ENCODE data around the gene PTN. TPM values are rescaled to one million over a fixed set of nuclear protein-coding genes. Genes with fewer than 3 reads are reported as not detected.

PTN gene
- total RNA-seq, 2 experiments from 2014 or later, result not detected

- BruUV-seq (replicated peaks), result no TSS peak
- POLR2A ChIA-PET, result interaction anchor here (1.0 kb wide), 1 partner anchor 30 kb away, joined by 3 read pairs; no protein-coding TSS in a partner anchor
These were observed 43.4 kb upstream of the PTN start for GRCh38 chr7:137386966-137387365.

DNA sequence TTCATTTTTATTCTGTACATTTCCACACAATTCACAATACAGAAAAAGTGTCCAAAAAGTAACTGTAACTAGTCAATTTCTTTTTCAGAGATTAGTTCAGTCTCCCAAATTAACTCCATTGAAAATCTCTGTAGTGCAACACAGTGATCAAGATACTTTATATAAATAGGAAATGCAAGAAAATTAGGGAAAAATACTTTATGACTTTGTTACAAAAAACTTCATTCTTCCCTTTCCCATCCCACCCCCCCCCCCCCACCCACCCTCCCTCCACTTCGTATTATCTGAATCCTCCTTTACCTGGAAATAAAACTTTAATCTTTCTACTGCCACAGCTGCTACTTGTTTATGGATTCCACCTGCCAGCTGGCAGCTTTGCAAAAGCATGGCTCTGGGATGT, 37.5 kb upstream of the PTN start:
- Histone ChIP-seq H3K36me3 (ENCODE audit: insufficient read depth, low read length) (no peaks in the 10 kb centered on the region), H3K4me3 (ENCODE audit: low read depth, low read length, poor library complexity, severe bottlenecking) (no peak overlapping the region), H2AFZ (ENCODE audit: low read length) (no peak overlapping the region), H3K27ac (ENCODE audit: low read depth, low read length, poor library complexity, severe bottlenecking) (no peak overlapping the region), H4K20me1 (ENCODE audit: insufficient read depth, low read length) (no peaks in the 10 kb centered on the region), H3K79me2 (ENCODE audit: insufficient read depth, low read depth, low read length) (no peaks in the 10 kb centered on the region), H3K9me3 (ENCODE audit: low read length) (no peaks in the 10 kb centered on the region), H3K4me2 (ENCODE audit: low read length) (no peak overlapping the region), H3K9me2 (ENCODE audit: insufficient read depth, low read length) (no peaks in the 10 kb centered on the region), H3K4me1 (ENCODE audit: insufficient read depth, low read length, poor library complexity, severe bottlenecking) (no peaks in the 10 kb centered on the region)
- no peak for DNase-seq (ENCODE audit: low spot score)
- no TSS peak for BruUV-seq (replicated peaks)
- intact Hi-C loops (cut with micrococcal nuclease; ENCODE audit: unreplicated experiment), result no loop called here
- POLR2A ChIA-PET, result no interaction called here
- CTCF ChIA-PET (ENCODE audit: unreplicated experiment), result no interaction called here
- no peak for TF ChIP-seq CTCF (conservative IDR thresholded peaks at IDR 0.05; ENCODE audit: low read length)
- no peak for TF ChIP-seq EZH2phosphoT487 (IDR thresholded peaks at IDR 0.05; ENCODE audit: borderline replicate concordance, low read depth, low read length)

More at GRCh38 chr7:137386966-137387365, 43.4 kb upstream of the PTN start:
- no peak overlapping the region for H3K4me2 ChIP-seq (ENCODE audit: low read length)
- CTCF ChIA-PET (ENCODE audit: unreplicated experiment), result no interaction called here
- no peaks in the 10 kb centered on the region for H3K79me2 ChIP-seq (ENCODE audit: insufficient read depth, low read depth, low read length)
- TF ChIP-seq CTCF (conservative IDR thresholded peaks at IDR 0.05; ENCODE audit: low read length), result no peak
- no peak for TF ChIP-seq EZH2phosphoT487 (IDR thresholded peaks at IDR 0.05; ENCODE audit: borderline replicate concordance, low read depth, low read length)
- no peaks in the 10 kb centered on the region for H3K4me1 ChIP-seq (ENCODE audit: insufficient read depth, low read length, poor library complexity, severe bottlenecking)
- intact Hi-C loops (cut with micrococcal nuclease; ENCODE audit: unreplicated experiment), result no loop called here
- no peaks in the 10 kb centered on the region for H3K36me3 ChIP-seq (ENCODE audit: insufficient read depth, low read length)
- no peaks in the 10 kb centered on the region for H3K9me2 ChIP-seq (ENCODE audit: insufficient read depth, low read length)
- no peak overlapping the region for H3K27ac ChIP-seq (ENCODE audit: low read depth, low read length, poor library complexity, severe bottlenecking)
- no peak overlapping the region for H3K4me3 ChIP-seq (ENCODE audit: low read depth, low read length, poor library complexity, severe bottlenecking)
- H2AFZ ChIP-seq (ENCODE audit: low read length), result no peak overlapping the region
- no peaks in the 10 kb centered on the region for H4K20me1 ChIP-seq (ENCODE audit: insufficient read depth, low read length)
- DNase-seq (ENCODE audit: low spot score), result no peak
- no peaks in the 10 kb centered on the region for H3K9me3 ChIP-seq (ENCODE audit: low read length)

GRCh38 chr7:137373507-137373906, 30.0 kb upstream of the PTN start:
- Histone ChIP-seq H3K9me2 (ENCODE audit: insufficient read depth, low read length) (no peaks in the 10 kb centered on the region), H3K4me3 (ENCODE audit: low read depth, low read length, poor library complexity, severe bottlenecking) (no peak overlapping the region), H2AFZ (ENCODE audit: low read length) (no peak overlapping the region), H3K36me3 (ENCODE audit: insufficient read depth, low read length) (no peaks in the 10 kb centered on the region), H4K20me1 (ENCODE audit: insufficient read depth, low read length) (no peaks in the 10 kb centered on the region), H3K9me3 (ENCODE audit: low read length) (no peaks in the 10 kb centered on the region), H3K4me2 (ENCODE audit: low read length) (no peak overlapping the region), H3K4me1 (ENCODE audit: insufficient read depth, low read length, poor library complexity, severe bottlenecking) (no peaks in the 10 kb centered on the region), H3K79me2 (ENCODE audit: insufficient read depth, low read depth, low read length) (no peaks in the 10 kb centered on the region), H3K27ac (ENCODE audit: low read depth, low read length, poor library complexity, severe bottlenecking) (no peak overlapping the region)
- no TSS peak for BruUV-seq (replicated peaks)
- DNase-seq (ENCODE audit: low spot score), result no peak
- TF ChIP-seq CTCF (conservative IDR thresholded peaks at IDR 0.05; ENCODE audit: low read length) (no peak), EZH2phosphoT487 (IDR thresholded peaks at IDR 0.05; ENCODE audit: borderline replicate concordance, low read depth, low read length) (no peak)
- ChIA-PET POLR2A (interaction anchor here (0.7 kb wide), 1 partner anchor 114 kb away, joined by 3 read pairs; no protein-coding TSS in a partner anchor), CTCF (ENCODE audit: unreplicated experiment) (no interaction called here)
- intact Hi-C loops (cut with micrococcal nuclease; ENCODE audit: unreplicated experiment), result no loop called here

Measured in OCI-LY7 (cell line).